HEK293T (cell line): ENCODE measurements around the gene COMMD10.

Experiments used
- ARNT ChIP-seq: fragments of 450-650 bp; IDR thresholded peaks from 2 replicates; pipeline ENCODE4 v1.6.1; 2017; ENCODE audit warnings: mild to moderate bottlenecking
- BHLHE40 ChIP-seq: fragments of 450-650 bp; IDR thresholded peaks from 2 replicates; pipeline ENCODE4 v1.6.1; 2016; ENCODE audit warnings: mild to moderate bottlenecking, moderate library complexity, borderline replicate concordance
- ELF4 ChIP-seq: fragments of 450-650 bp; IDR thresholded peaks from 2 replicates; pipeline ENCODE4 v1.6.1; 2017; ENCODE audit warnings: antibody characterized with exemption
- FOXK2 ChIP-seq: fragments of 450-650 bp; IDR thresholded peaks from 2 replicates; pipeline ENCODE4 v1.6.1; 2016; ENCODE audit warnings: mild to moderate bottlenecking
- HDGF ChIP-seq: fragments of 450-650 bp; IDR thresholded peaks from 2 replicates; pipeline ENCODE4 v1.6.1; 2017; ENCODE audit warnings: antibody characterized with exemption, borderline replicate concordance
- L3MBTL2 ChIP-seq: fragments of 450-650 bp; conservative IDR thresholded peaks from 2 replicates; pipeline ENCODE4 v1.6.1; 2016; ENCODE audit warnings: mild to moderate bottlenecking
- LEF1 ChIP-seq: fragments of 450-650 bp; IDR thresholded peaks from 2 replicates; pipeline ENCODE4 v1.6.1; 2017; ENCODE audit warnings: mild to moderate bottlenecking, borderline replicate concordance
- NFRKB ChIP-seq: fragments of 450-650 bp; IDR thresholded peaks from 2 replicates; pipeline ENCODE4 v1.6.1; 2016; ENCODE audit warnings: mild to moderate bottlenecking, moderate library complexity
- SP1 ChIP-seq: fragments of 450-650 bp; IDR thresholded peaks from 2 replicates; pipeline ENCODE4 v1.6.1; 2017
- SUZ12 ChIP-seq: fragments of 450-650 bp; IDR thresholded peaks from 2 replicates; pipeline ENCODE4 v1.6.1; 2016; ENCODE audit warnings: mild to moderate bottlenecking
- TARDBP ChIP-seq: fragments of 450-650 bp; IDR thresholded peaks from 2 replicates; pipeline ENCODE4 v1.6.1; 2016
- ZNF384 ChIP-seq: fragments of 450-650 bp; IDR thresholded peaks from 2 replicates; pipeline ENCODE4 v1.6.1; 2016

- TF ChIP-seq ELF4 = no peak
- TF ChIP-seq HDGF = no peak
- no peak for TF ChIP-seq FOXK2
- TF ChIP-seq SUZ12 = no peak
- TF ChIP-seq NFRKB = no peak
- TF ChIP-seq SP1 = no peak
- no peak for TF ChIP-seq L3MBTL2
- TF ChIP-seq BHLHE40 = no peak
- no peak for TF ChIP-seq TARDBP
- no peak for TF ChIP-seq ZNF384
- TF ChIP-seq LEF1 = no peak
- no peak for TF ChIP-seq ARNT
Measured at GRCh38 chr5:116340799-116341198, 256.0 kb downstream of the COMMD10 start.
